GM19452 (cell line): ENCODE measurements around the gene PANK2.

ENCODE experiments used
- ATAC-seq: cut with Tn5 transposase; IDR thresholded peaks from one replicate; pipeline ENCODE4 v1.9.1; 2021; ENCODE audit not compliant: unreplicated experiment

PANK2 gene

DNA sequence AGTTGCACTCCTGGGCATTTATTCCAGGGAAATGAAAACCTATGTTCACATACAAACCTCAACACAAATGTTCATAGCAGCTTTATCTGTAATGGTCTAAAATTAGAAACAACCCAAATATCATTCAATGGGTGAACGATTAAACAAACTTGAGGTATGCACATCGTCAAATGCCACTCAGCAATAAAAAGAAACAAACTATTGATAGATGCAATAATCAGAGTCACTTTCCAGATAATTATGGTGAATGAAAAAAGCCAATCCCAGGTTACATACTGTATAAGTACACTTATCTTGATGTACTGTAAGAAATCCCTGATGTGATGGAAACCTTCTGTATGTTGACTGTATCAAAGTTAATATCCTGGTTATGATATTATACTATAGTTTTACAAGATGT lies 87.3 kb downstream of the PANK2 start:
- no peak for ATAC-seq
